ENCODE measurements around the gene MUC16.

The MUC16 gene

GRCh38 chr19:9008667-9009066 lies 1.5 kb downstream of the MUC16 start:
- DNase-seq: no peak

GRCh38 chr19:9000933-9001332 lies 9.3 kb downstream of the MUC16 start:
- DNase-seq: no peak

- DNase-seq: peak; percentile 26
These were observed 22.0 kb downstream of the MUC16 start for GRCh38 chr19:8988204-8988603.

- DNase-seq: no peak
These were observed 23.9 kb downstream of the MUC16 start for GRCh38 chr19:8986296-8986695.

GRCh38 chr19:8973501-8974091 lies 36.6 kb downstream of the MUC16 start:
- no peak for DNase-seq

- no peak for DNase-seq
These were observed 44.3 kb downstream of the MUC16 start for GRCh38 chr19:8965887-8966286.
